ENCODE results near the gene AGBL1. TPM values are rescaled to one million over a fixed set of nuclear protein-coding genes. Genes with fewer than 3 reads are reported as not detected.

Gene AGBL1
- polyA plus RNA-seq, 1 donor (not counting 4 experiments of a cell fraction or from before 2014, with no cell fraction given): not detected

- H3K36me3 ChIP-seq (ENCODE audit: control insufficient read depth in 2 of 2, extremely low read depth in 1 of 2, insufficient read depth in 2 of 2, low read length in 2 of 2): no peaks in the 10 kb centered on the region
- no peak overlapping the region for H3K4me2 ChIP-seq (ENCODE audit: control insufficient read depth, extremely low read depth, insufficient read depth, low read depth, low read length)
- TF ChIP-seq CTCF (optimal IDR thresholded peaks at IDR 0.05 in 1 of 3, IDR thresholded peaks at IDR 0.05 in 1 of 3, conservative IDR thresholded peaks at IDR 0.05 in 1 of 3; ENCODE audit: extremely low read depth in 1 of 3, insufficient read depth in 2 of 3, low read length in 3 of 3): no peak
- TF ChIP-seq EZH2 (IDR thresholded peaks at IDR 0.05; ENCODE audit: low read length): no peak
- no peak overlapping the region for H3K9ac ChIP-seq (ENCODE audit: control insufficient read depth, extremely low read depth, insufficient read depth, low read length)
- H3K9me3 ChIP-seq (ENCODE audit: control insufficient read depth, low read depth, low read length): no peaks in the 10 kb centered on the region
- H2AFZ ChIP-seq (ENCODE audit: control insufficient read depth, low read length): no peak overlapping the region
- no peaks in the 10 kb centered on the region for H3K79me2 ChIP-seq (ENCODE audit: control insufficient read depth, insufficient read depth, low read length)
- no peaks in the 10 kb centered on the region for H3K9me1 ChIP-seq (ENCODE audit: control insufficient read depth, extremely low read depth, insufficient read depth, low read length)
- H3K4me3 ChIP-seq (ENCODE audit: control insufficient read depth in 2 of 3, extremely low read depth in 1 of 3, insufficient read depth in 2 of 3, low read depth in 1 of 3, low read length in 3 of 3): no peak overlapping the region
- dilution Hi-C loops (cut with MboI; ENCODE audit: extremely low pct_ligation_motif_present, low sequenced_read_pairs): no loop called here
- no peaks in the 10 kb centered on the region for H4K20me1 ChIP-seq (ENCODE audit: control insufficient read depth, extremely low read depth, insufficient read depth, low read length)
- no peak overlapping the region for H3K27ac ChIP-seq (ENCODE audit: control insufficient read depth, insufficient read depth, low read length)
- H3K4me1 ChIP-seq (ENCODE audit: control insufficient read depth, extremely low read depth, insufficient read depth, low read length): no peaks in the 10 kb centered on the region
- DNase-seq (ENCODE audit: low read depth, low spot score): no peak
- H3K27me3 ChIP-seq (ENCODE audit: control insufficient read depth, extremely low read depth, insufficient read depth, low read length): no peaks in the 10 kb centered on the region
- FAIRE-seq: no peak
These were observed 315.2 kb downstream of the AGBL1 start for GRCh38 chr15:86394866-86395265.

GRCh38 chr15:86399041-86399954 lies 319.6 kb downstream of the AGBL1 start:
- TF ChIP-seq CTCF (optimal IDR thresholded peaks at IDR 0.05 in 1 of 3, IDR thresholded peaks at IDR 0.05 in 1 of 3, conservative IDR thresholded peaks at IDR 0.05 in 1 of 3; ENCODE audit: extremely low read depth in 1 of 3, insufficient read depth in 2 of 3, low read length in 3 of 3) (no peak), EZH2 (IDR thresholded peaks at IDR 0.05; ENCODE audit: low read length) (no peak)
- Histone ChIP-seq H4K20me1 (ENCODE audit: control insufficient read depth, extremely low read depth, insufficient read depth, low read length) (no peaks in the 10 kb centered on the region), H3K79me2 (ENCODE audit: control insufficient read depth, insufficient read depth, low read length) (no peaks in the 10 kb centered on the region), H2AFZ (ENCODE audit: control insufficient read depth, low read length) (no peak overlapping the region), H3K4me1 (ENCODE audit: control insufficient read depth, extremely low read depth, insufficient read depth, low read length) (no peaks in the 10 kb centered on the region), H3K9me1 (ENCODE audit: control insufficient read depth, extremely low read depth, insufficient read depth, low read length) (no peaks in the 10 kb centered on the region), H3K36me3 (ENCODE audit: control insufficient read depth in 2 of 2, extremely low read depth in 1 of 2, insufficient read depth in 2 of 2, low read length in 2 of 2) (no peaks in the 10 kb centered on the region), H3K27me3 (ENCODE audit: control insufficient read depth, extremely low read depth, insufficient read depth, low read length) (no peaks in the 10 kb centered on the region), H3K4me3 (ENCODE audit: control insufficient read depth in 2 of 3, extremely low read depth in 1 of 3, insufficient read depth in 2 of 3, low read depth in 1 of 3, low read length in 3 of 3) (no peak overlapping the region), H3K9me3 (ENCODE audit: control insufficient read depth, low read depth, low read length) (no peaks in the 10 kb centered on the region), H3K4me2 (ENCODE audit: control insufficient read depth, extremely low read depth, insufficient read depth, low read depth, low read length) (no peak overlapping the region), H3K9ac (ENCODE audit: control insufficient read depth, extremely low read depth, insufficient read depth, low read length) (no peak overlapping the region), H3K27ac (ENCODE audit: control insufficient read depth, insufficient read depth, low read length) (no peak overlapping the region)
- FAIRE-seq (no peak), DNase-seq (ENCODE audit: low read depth, low spot score) (no peak)
- dilution Hi-C loops (cut with MboI; ENCODE audit: extremely low pct_ligation_motif_present, low sequenced_read_pairs): no loop called here
